Hair follicular keratinocyte (primary cell): ENCODE results near the gene DDAH2. TPM values are rescaled to one million over a fixed set of nuclear protein-coding genes. Genes with fewer than 3 reads are reported as not detected.

Experiments used
- total RNA-seq: library from RNA; depleted of rRNA; stranded (reverse); fragments of >200 nt; gene quantifications from 2 replicates; pipeline ENCODE4 v1.2.3, GENCODE V29; 2015

Gene DDAH2
- 9.5 and 16.1 TPM in 2 replicates for total RNA-seq

GRCh38 chr6:31728767-31729514, at the start of gene DDAH2:
DDAH2 (minus strand) TSS chr6:31729299; CDS start chr6:31729161, 138 bp downstream.

GRCh38 chr6:31776989-31777666, 48.0 kb upstream of the DDAH2 start, which contains the start of gene VWA7:
VWA7 (minus strand) TSS chr6:31777328; CDS start chr6:31776779, 549 bp downstream.

GRCh38 chr6:31762356-31762755, 33.3 kb upstream of the DDAH2 start, which contains the start of gene SAPCD1:
SAPCD1 (plus strand) TSS chr6:31762656; CDS start chr6:31763055, 399 bp downstream.

GRCh38 chr6:31739639-31740396, 10.7 kb upstream of the DDAH2 start, which contains the start of gene MSH5:
MSH5 (plus strand) TSS chr6:31740005; CDS start chr6:31740467, 462 bp downstream.

GRCh38 chr6:31736021-31736767, 7.1 kb upstream of the DDAH2 start, which contains the start of gene CLIC1:
CLIC1 (minus strand) TSS chr6:31736530; CDS start chr6:31736300, 230 bp downstream.

GRCh38 chr6:31723245-31723979, 5.7 kb downstream of the DDAH2 start, which contains the start of gene MPIG6B:
MPIG6B (plus strand) TSS chr6:31723373; CDS start chr6:31723384, 11 bp downstream.

GRCh38 chr6:31721351-31722020, 7.6 kb downstream of the DDAH2 start, which contains the start of gene LY6G6C:
LY6G6C (minus strand) TSS chr6:31721746; CDS start chr6:31721679, 67 bp downstream.

GRCh38 chr6:31715022-31715958, 13.8 kb downstream of the DDAH2 start, which contains the start of gene LY6G6D:
LY6G6D (plus strand) TSS chr6:31715348; CDS start chr6:31715356, 8 bp downstream.

GRCh38 chr6:31706599-31706998, 22.5 kb downstream of the DDAH2 start, which contains the start of gene LY6G6F:
LY6G6F (plus strand) TSS chr6:31706866; CDS start chr6:31706907, 41 bp downstream.

GRCh38 chr6:31702819-31703716, 26.0 kb downstream of the DDAH2 start, which contains the start of gene ABHD16A:
ABHD16A (minus strand) TSS chr6:31703324; CDS start chr6:31703281, 43 bp downstream.

GRCh38 chr6:31680226-31681134, 48.6 kb downstream of the DDAH2 start, which contains the start of gene LY6G5C:
LY6G5C (minus strand) TSS chr6:31681067; CDS start chr6:31680373, 694 bp downstream.

Other genes starting within 250 kb of the DDAH2 start
- 8.7 and 16.8 TPM in 2 replicates for gene MICB, start 231.2 kb downstream of the DDAH2 start, total RNA-seq
- not detected in 2 replicates for gene MCCD1, start 200.3 kb downstream of the DDAH2 start, total RNA-seq
- 438 and 525 TPM in 2 replicates for gene DDX39B, start 187.3 kb downstream of the DDAH2 start, total RNA-seq
- 0.11 and 0.16 TPM in 2 replicates for gene ATP6V1G2, start 182.7 kb downstream of the DDAH2 start, total RNA-seq
- gene NFKBIL1, start 181.7 kb downstream of the DDAH2 start, total RNA-seq = 12.2 and 29.0 TPM in 2 replicates
- gene LTA, start 157.0 kb downstream of the DDAH2 start, total RNA-seq = not detected in 2 replicates
- gene TNF, start 153.7 kb downstream of the DDAH2 start, total RNA-seq = 3.3 and 4.5 TPM in 2 replicates
- 0.49 and 1.5 TPM in 2 replicates for gene LTB, start 146.9 kb downstream of the DDAH2 start, total RNA-seq
- not detected in 2 replicates for gene LST1, start 143.0 kb downstream of the DDAH2 start, total RNA-seq
- not detected in 2 replicates for gene NCR3, start 136.3 kb downstream of the DDAH2 start, total RNA-seq
- gene AIF1, start 114.1 kb downstream of the DDAH2 start, total RNA-seq = not detected in 2 replicates
- gene PRRC2A, start 108.6 kb downstream of the DDAH2 start, total RNA-seq = 88.0 and 92.7 TPM in 2 replicates
- gene BAG6, start 76.6 kb downstream of the DDAH2 start, total RNA-seq = 195 and 196 TPM in 2 replicates
- 1.2 and 2.3 TPM in 2 replicates for gene APOM, start 73.4 kb downstream of the DDAH2 start, total RNA-seq
- gene C6orf47, start 68.5 kb downstream of the DDAH2 start, total RNA-seq = 16.0 and 20.2 TPM in 2 replicates
- 13.1 and 16.0 TPM in 2 replicates for gene GPANK1, start 64.3 kb downstream of the DDAH2 start, total RNA-seq
- 251 and 316 TPM in 2 replicates for gene CSNK2B, start 63.2 kb downstream of the DDAH2 start, total RNA-seq
- gene LY6G5B, start 59.3 kb downstream of the DDAH2 start, total RNA-seq = 1.9 and 2.3 TPM in 2 replicates
- 0.70 and 0.76 TPM in 2 replicates for gene LY6G5C, start 48.2 kb downstream of the DDAH2 start, total RNA-seq
- gene ABHD16A, start 26.0 kb downstream of the DDAH2 start, total RNA-seq = 24.0 and 27.8 TPM in 2 replicates
- gene LY6G6F, start 22.4 kb downstream of the DDAH2 start, total RNA-seq = not detected in 2 replicates
- gene LY6G6D, start 14.0 kb downstream of the DDAH2 start, total RNA-seq = not detected in 2 replicates
- gene LY6G6C, start 7.6 kb downstream of the DDAH2 start, total RNA-seq = 0.15 TPM in 1 of 2 replicates, not detected in the other
- not detected in 2 replicates for gene MPIG6B, start 5.9 kb downstream of the DDAH2 start, total RNA-seq
- 805 and 887 TPM in 2 replicates for gene CLIC1, start 7.2 kb upstream of the DDAH2 start, total RNA-seq
- gene MSH5, start 10.7 kb upstream of the DDAH2 start, total RNA-seq = 6.2 and 7.4 TPM in 2 replicates
- 0.70 and 1.5 TPM in 2 replicates for gene SAPCD1, start 33.4 kb upstream of the DDAH2 start, total RNA-seq
- gene VWA7, start 48.0 kb upstream of the DDAH2 start, total RNA-seq = 0.19 and 0.86 TPM in 2 replicates
- 84.7 and 118 TPM in 2 replicates for gene VARS1, start 66.5 kb upstream of the DDAH2 start, total RNA-seq
- 95.7 and 134 TPM in 2 replicates for gene LSM2, start 77.7 kb upstream of the DDAH2 start, total RNA-seq
- 0.53 and 0.62 TPM in 2 replicates for gene HSPA1L, start 86.0 kb upstream of the DDAH2 start, total RNA-seq
- gene HSPA1A, start 86.2 kb upstream of the DDAH2 start, total RNA-seq = 37.6 and 59.1 TPM in 2 replicates
- 76.1 and 133 TPM in 2 replicates for gene HSPA1B, start 98.4 kb upstream of the DDAH2 start, total RNA-seq
- 33.3 and 33.7 TPM in 2 replicates for gene NEU1, start 133.5 kb upstream of the DDAH2 start, total RNA-seq
- gene SLC44A4, start 149.7 kb upstream of the DDAH2 start, total RNA-seq = 0.04 TPM in 1 of 2 replicates, not detected in the other
- 22.2 and 24.5 TPM in 2 replicates for gene EHMT2, start 168.4 kb upstream of the DDAH2 start, total RNA-seq
- 0.30 and 0.39 TPM in 2 replicates for gene ZBTB12, start 172.8 kb upstream of the DDAH2 start, total RNA-seq
- not detected in 2 replicates for gene C2, start 198.4 kb upstream of the DDAH2 start, total RNA-seq
- 1.2 and 3.4 TPM in 2 replicates for gene CFB, start 216.8 kb upstream of the DDAH2 start, total RNA-seq
- 129 and 171 TPM in 2 replicates for gene NELFE, start 229.7 kb upstream of the DDAH2 start, total RNA-seq
- 34.5 and 47.2 TPM in 2 replicates for gene SKIC2, start 229.9 kb upstream of the DDAH2 start, total RNA-seq
- 17.2 and 20.9 TPM in 2 replicates for gene DXO, start 242.8 kb upstream of the DDAH2 start, total RNA-seq